ENCODE results near the gene GAPVD1.
A peak's percentile ranks its signal among the peaks of the same experiment; 100 is the strongest.
"Not testable (repeated sequence)": the region's sequence is repeated elsewhere in the genome, so short reads cannot be mapped to it uniquely, and the experiment has no call there.

GAPVD1 gene

DNA sequence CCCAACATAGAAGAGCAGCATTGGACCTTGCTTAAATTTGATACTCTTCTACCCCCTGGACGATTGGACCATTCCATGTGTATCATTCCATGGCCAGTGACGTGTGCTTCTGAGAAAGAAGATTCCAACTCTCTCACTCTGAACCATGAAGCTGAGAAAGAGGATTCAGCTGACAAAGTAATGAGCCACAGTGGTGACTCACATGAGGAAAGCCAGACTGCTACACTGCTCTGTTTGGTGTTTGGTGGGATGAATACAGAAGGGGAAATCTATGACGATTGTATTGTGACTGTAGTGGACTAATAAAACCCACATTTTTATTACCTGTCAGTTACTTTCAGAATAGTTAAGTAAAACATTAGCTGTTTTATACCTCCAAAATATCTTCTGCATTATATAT is 27.9 kb upstream of the GAPVD1 start:
- Histone ChIP-seq H3K4me3 (replicated peaks; ENCODE audit: low read depth, low read length) (no peak overlapping the region), H3K27me3 (replicated peaks; ENCODE audit: control insufficient read depth, insufficient read depth, low read length) (no peaks in the 10 kb centered on the region), H3K36me3 (ENCODE audit: control insufficient read depth, insufficient read depth, low read length) (peaks cover 10% of the 10 kb centered on the region)
- TF ChIP-seq, protein P1, sequence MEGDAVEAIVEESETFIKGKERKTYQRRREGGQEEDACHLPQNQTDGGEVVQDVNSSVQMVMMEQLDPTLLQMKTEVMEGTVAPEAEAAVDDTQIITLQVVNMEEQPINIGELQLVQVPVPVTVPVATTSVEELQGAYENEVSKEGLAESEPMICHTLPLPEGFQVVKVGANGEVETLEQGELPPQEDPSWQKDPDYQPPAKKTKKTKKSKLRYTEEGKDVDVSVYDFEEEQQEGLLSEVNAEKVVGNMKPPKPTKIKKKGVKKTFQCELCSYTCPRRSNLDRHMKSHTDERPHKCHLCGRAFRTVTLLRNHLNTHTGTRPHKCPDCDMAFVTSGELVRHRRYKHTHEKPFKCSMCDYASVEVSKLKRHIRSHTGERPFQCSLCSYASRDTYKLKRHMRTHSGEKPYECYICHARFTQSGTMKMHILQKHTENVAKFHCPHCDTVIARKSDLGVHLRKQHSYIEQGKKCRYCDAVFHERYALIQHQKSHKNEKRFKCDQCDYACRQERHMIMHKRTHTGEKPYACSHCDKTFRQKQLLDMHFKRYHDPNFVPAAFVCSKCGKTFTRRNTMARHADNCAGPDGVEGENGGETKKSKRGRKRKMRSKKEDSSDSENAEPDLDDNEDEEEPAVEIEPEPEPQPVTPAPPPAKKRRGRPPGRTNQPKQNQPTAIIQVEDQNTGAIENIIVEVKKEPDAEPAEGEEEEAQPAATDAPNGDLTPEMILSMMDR (IDR thresholded peaks at IDR 0.05; ENCODE audit: insufficient read depth, low read length, poor library complexity, severe bottlenecking) = no peak
- no peak for DNase-seq (ENCODE audit: extremely low read depth, insufficient read length)

DNA sequence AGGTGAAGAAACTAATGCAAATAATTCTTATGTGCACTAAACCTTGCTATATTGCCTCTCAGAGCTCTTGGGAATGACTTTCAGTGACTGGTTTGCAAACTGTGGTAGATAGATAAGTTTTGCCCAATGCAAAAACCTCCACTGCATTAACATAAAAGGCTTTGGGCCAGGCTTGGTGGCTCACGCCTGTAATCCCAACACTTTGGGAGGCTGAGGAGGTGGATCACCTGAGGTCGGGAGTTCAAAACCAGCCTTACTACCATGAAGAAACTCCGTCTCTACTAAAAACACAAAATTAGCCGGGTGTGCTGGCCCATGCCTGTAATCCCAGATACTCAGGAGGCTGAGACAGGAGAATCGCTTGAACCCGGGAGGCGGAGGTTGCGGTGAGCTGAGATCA is 27.5 kb upstream of the GAPVD1 start:
- not testable (repeated sequence) for DNase-seq (ENCODE audit: extremely low read depth, insufficient read length); H3K4me3 ChIP-seq (replicated peaks; ENCODE audit: low read depth, low read length); H3K27me3 ChIP-seq (replicated peaks; ENCODE audit: control insufficient read depth, insufficient read depth, low read length)
- H3K36me3 ChIP-seq (ENCODE audit: control insufficient read depth, insufficient read depth, low read length) = peaks cover 15% of the 10 kb centered on the region

DNA sequence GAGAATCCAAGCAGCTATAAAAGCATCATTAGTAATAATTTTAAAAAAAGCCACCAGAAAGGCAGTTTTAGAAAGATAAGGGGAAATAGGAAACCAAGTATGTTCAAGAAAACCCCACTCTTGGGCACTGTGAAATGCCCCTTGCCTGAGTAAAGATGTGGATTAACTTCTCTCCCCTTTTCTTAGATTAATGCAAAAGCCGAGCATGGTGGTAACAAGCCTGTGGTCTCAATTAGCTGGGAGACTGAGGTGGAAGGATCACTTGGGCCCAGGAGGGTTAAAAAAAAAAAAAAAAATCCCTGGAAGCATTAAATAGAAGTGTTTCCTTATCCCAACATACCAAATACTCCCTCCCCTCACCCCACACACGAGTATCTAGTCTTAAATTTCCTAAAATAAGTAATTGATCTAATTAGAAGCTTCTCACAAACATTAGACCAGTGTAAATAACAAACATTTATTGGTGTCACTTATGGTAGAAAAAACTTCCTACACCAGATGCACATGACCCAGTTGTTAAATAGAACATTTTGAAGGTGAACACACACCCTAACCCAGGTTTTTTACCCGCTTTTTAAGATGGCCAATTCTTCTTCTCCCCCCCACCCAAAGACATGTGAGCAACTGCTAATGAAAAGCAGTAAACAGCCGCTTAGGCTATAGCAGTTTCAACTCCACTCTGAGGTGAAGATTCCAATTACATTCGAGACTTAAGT is 25.7 kb upstream of the GAPVD1 start:
- no peak overlapping the region; the same call in 1 of the 2 replicates for H3K4me3 ChIP-seq (replicated peaks; ENCODE audit: low read depth, low read length)
- DNase-seq (ENCODE audit: extremely low read depth, insufficient read length) = no peak
- TF ChIP-seq, protein P1 (IDR thresholded peaks at IDR 0.05; ENCODE audit: insufficient read depth, low read length, poor library complexity, severe bottlenecking) = no peak
- H3K36me3 ChIP-seq (ENCODE audit: control insufficient read depth, insufficient read depth, low read length) = peaks cover 17% of the 10 kb centered on the region
- H3K27me3 ChIP-seq (replicated peaks; ENCODE audit: control insufficient read depth, insufficient read depth, low read length) = no peaks in the 10 kb centered on the region

DNA sequence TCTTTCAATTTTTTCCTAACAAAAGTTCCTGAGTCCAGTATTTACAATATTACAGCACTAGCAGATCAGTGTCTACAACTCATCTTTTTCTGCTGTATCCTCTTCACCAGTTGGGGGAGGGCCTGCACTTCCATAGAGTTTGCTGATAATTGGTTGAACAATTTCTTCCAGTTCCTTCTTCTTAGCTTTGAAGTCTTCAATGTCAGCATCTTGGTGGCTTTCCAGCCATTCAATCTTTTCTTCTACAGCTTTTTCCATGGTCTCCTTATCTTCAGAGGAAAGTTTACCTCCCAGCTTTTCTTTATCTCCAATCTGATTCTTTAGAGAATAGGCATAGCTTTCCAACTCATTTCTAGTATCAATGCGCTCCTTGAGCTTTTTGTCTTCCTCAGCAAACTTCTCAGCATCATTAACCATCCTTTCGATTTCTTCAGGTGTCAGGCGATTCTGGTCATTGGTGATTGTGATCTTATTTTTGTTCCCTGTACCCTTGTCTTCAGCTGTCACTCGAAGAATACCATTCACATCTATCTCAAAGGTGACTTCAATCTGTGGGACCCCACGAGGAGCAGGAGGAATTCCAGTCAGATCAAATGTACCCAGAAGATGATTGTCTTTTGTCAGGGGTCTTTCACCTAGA is 25.0 kb upstream of the GAPVD1 start:
- H3K36me3 ChIP-seq (ENCODE audit: control insufficient read depth, insufficient read depth, low read length) = peaks cover 17% of the 10 kb centered on the region
- not testable (repeated sequence) for DNase-seq (ENCODE audit: extremely low read depth, insufficient read length)
- peak overlapping the region; percentile 99 for H3K4me3 ChIP-seq (replicated peaks; ENCODE audit: low read depth, low read length)

DNA sequence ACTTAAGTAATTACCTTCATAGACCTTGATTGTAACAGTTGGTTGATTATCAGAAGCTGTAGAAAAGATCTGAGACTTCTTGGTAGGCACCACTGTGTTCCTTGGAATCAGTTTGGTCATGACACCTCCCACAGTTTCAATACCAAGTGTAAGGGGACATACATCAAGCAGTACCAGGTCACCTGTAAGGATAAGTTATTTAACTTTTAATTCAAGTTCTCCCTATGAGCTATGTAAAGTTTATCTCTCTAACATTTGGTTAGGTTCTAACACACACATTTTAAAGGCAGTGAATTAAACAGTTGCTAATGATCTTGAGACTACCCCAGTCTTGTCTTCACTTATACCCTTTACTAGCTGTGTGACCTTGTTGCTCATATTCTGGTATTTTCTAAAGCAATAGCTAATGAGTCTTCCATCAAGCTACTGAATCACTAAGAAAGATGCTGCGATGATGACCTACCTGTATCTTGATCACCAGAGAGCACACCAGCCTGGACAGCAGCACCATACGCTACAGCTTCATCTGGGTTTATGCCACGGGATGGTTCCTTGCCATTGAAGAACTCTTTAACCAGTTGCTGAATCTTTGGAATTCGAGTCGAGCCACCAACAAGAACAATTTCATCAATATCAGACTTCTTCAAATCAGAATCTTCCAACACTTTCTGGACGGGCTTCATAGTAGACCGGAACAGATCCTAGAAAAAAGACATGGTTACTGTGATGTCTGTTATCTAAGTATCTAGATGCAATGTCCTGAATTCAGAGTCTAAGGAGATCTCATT is 23.3 kb upstream of the GAPVD1 start:
- DNase-seq (ENCODE audit: extremely low read depth, insufficient read length) = no peak
- Histone ChIP-seq H3K4me3 (replicated peaks; ENCODE audit: low read depth, low read length) (peak overlapping the region; percentile 99), H3K36me3 (ENCODE audit: control insufficient read depth, insufficient read depth, low read length) (peaks cover 15% of the 10 kb centered on the region)

More for the DNA sequence above, 25.0 kb upstream of the GAPVD1 start:
- H3K27me3 ChIP-seq (replicated peaks; ENCODE audit: control insufficient read depth, insufficient read depth, low read length) = not testable (repeated sequence)

DNA sequence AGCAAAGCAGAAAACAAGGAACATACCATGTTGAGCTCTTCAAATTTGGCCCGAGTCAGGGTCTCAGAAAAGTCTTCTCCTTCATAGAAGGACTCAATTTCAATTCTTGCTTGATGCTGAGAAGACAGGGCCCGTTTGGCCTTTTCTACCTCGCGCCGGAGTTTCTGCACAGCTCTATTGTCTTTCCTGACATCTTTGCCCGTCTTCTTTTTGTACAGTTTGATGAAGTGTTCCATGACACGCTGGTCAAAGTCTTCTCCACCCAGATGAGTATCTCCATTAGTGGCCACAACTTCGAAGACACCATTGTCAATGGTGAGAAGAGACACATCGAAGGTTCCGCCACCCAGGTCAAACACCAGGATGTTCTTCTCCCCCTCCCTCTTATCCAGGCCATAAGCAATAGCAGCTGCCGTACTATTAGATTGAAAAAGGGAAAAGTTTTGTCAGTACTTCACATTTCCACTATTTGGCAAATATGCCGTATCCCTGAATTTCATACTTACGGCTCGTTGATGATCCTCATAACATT is 22.6 kb upstream of the GAPVD1 start:
- Histone ChIP-seq H3K27me3 (replicated peaks; ENCODE audit: control insufficient read depth, insufficient read depth, low read length) (no peaks in the 10 kb centered on the region), H3K4me3 (replicated peaks; ENCODE audit: low read depth, low read length) (peak overlapping the region; percentile 99), H3K36me3 (ENCODE audit: control insufficient read depth, insufficient read depth, low read length) (peaks cover 15% of the 10 kb centered on the region)
- DNase-seq (ENCODE audit: extremely low read depth, insufficient read length) = no peak
- TF ChIP-seq, protein P1 (IDR thresholded peaks at IDR 0.05; ENCODE audit: insufficient read depth, low read length, poor library complexity, severe bottlenecking) = no peak

More for the DNA sequence above, 23.3 kb upstream of the GAPVD1 start:
- no peaks in the 10 kb centered on the region for H3K27me3 ChIP-seq (replicated peaks; ENCODE audit: control insufficient read depth, insufficient read depth, low read length)
- TF ChIP-seq, protein P1 (IDR thresholded peaks at IDR 0.05; ENCODE audit: insufficient read depth, low read length, poor library complexity, severe bottlenecking) = no peak
